GM18498 (cell line): Measurements from ENCODE around the gene TMEM39A.

Source experiments
- ATAC-seq: cut with Tn5 transposase; IDR thresholded peaks from one replicate; pipeline ENCODE4 v1.9.1; 2021; ENCODE audit warnings: mild to moderate bottlenecking, moderate library complexity; ENCODE audit not compliant: unreplicated experiment

TMEM39A gene

DNA sequence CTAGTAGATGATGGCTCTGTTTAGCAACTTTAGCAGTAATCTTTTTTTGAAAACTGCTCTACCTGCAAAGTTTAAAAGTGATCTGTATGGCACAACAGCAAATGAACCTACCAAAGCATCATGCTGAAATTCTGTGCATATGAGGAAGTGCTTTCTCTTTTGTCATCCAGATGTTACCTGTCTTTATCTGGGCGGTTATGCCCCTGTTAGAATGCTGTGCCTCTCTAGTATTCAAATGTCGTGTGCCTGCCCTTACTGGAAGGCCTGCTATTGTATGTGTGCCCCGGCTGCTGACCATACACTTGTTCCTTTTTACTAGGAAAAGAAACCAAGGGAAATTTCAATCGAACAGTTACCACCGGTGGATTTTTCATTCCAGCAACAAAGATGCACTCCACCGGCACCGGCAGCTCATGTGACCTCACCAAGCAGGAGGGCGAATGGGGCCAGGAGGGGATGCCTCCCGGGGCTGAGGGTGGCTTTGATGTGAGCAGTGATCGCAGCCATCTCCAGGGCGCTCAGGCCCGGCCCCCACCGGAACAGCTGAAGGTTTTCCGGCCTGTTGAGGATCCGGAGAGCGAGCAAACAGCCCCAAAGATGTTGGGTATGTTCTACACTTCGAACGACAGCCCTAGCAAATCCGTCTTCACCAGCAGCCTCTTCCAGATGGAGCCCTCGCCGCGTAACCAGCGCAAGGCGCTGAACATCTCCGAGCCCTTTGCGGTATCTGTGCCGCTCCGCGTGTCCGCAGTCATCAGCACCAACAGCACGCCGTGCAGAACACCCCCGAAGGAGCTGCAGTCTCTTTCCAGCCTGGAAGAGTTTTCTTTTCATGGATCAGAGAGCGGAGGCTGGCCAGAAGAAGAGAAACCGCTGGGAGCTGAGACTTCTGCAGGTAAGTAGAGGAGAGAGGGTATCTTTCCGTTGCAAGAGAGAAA is 61.6 kb downstream of the TMEM39A start:
- ATAC-seq, result peak; percentile 64

DNA sequence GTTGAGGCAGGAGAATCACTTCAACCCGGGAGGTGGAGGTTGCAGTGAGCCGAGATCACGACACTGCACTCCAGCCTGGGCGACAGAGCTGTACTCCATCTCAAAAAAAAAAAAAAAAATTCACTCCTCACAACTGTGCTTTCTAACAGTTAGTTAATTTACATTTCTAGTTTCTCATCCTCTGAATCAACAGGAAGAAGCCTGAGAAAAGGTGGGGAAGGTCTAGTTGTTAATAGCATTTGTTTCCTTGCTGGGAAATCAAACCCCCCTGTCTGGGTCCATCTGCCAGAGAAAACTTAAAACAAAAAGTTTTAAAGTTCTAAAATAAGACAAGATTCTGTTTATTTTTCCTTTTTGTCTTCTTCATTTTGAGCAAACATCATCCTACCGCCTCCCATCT is 62.3 kb downstream of the TMEM39A start:
- ATAC-seq, result peak; percentile 58

DNA sequence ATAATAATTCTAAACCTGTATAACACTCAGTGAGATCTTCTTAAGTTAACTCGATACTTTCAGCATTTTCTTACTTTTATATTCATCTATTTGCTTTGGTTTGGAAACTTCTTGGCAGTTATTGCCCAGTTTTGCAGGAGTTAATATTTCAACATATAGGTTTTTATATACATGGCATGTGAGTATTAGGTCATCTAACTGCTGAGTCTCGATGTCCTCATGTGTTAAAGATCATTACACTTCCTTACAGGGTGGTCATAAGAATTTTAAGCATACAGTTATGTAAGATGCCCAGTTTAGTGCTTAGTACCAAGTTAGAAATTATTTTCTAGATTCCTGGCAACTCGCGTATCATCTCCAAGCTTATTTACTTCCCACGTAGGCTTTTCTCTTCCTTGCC is 62.9 kb downstream of the TMEM39A start:
- ATAC-seq, result no peak

DNA sequence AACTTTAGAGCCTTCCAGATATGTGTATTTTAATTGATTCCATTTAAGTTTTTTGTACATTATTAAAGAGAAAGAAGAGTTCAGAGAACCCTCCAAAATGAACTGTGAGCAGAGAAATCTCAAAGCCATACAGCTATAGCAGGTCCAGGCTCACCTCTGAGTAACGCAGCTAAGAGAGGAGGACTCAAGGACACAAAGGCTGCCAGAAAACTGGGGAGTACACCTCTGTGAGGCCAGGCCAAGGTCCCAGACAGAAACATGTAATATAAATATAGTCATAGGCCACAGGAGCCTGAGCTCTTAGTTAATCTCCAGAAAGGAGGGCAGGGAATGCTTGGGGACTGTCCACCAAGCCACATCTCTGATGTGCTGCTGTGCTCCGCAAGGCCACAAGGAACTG is 66.5 kb downstream of the TMEM39A start:
- no peak for ATAC-seq

DNA sequence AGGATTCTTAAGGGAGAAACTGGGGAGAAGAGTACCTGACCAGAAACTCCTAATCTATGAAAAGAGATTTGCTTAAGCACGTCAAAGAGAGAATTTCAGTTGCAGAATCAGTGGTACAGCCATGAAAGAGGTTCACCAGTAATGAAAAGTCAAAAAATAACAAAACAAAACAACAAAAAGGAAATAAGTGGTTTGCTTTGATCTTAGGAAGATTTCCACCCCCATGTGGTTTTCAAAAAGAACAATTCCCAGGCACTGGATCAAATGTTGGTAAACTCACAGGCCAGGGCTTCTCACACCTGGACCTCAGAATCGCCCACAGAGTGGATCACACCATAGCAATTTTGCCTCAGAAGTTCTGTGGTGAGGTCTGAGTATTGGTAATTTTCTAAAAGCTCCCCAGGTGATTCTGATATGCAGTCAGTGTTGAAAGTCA is 67.5 kb downstream of the TMEM39A start:
- ATAC-seq, result peak; percentile 73

DNA sequence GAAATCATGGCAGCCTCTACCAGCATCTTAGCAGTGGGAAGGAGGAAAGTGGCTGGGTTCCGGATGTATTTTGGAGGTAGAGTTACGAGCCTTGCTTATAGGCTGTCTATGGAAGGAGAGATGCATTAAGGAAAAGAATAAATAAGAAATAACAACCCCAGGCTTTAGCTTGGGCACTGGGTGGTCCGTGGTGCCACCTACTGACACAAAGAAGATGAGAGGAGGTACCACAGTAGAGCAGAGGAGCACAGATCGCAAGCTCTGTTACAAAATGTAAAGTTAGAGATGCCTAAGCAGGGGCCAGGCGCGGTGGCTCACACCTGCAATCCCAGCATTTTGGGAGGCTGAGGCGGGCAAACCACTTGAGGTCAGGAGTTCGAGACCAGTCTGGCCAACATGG is 74.8 kb downstream of the TMEM39A start:
- ATAC-seq, result no peak

DNA sequence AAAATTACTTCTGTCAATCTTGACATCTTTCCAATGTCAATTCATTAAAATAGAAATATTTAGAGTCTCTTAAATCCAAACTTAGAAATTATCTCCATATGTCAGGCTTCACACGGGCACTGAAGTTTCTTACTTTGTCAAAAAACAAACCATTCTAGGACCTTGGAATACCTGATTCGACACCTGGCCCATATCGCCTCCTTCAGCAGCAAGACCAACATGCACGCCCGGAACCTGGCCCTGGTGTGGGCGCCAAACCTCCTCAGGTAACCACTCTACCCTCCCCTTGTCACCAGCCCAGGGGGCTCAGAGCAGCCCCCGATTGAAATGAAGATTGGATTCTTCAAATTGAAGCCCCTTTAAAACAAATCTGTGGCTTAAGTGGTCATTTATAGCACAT is 81.3 kb downstream of the TMEM39A start:
- no peak for ATAC-seq

DNA sequence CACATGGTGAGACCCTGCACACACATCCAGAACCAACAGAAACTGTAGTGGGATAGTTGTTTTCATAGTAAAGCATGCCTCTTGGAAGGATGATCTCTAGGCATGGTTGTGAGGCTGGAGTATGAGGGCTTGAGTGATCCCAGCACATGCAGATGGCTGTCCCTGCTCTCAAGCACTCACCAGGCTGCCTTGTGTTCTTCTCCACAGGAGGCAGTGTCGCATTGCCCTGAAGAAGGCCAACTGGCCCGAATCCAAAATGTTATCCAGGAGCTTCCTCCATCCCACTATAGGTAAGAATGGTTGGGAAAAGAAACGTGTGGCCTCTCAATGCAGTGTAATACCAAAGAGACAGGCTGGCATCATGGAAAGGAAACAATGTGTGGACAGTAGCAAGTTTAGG is 82.7 kb downstream of the TMEM39A start:
- no peak for ATAC-seq
